Stimulated activated CD4-positive, alpha-beta T cell treated with anti-CD3 and anti-CD28 coated beads, Interleukin-4, amount 100 ng/mL, for 1 hour (primary cell): ENCODE data around the gene CHRM4.
A peak's percentile ranks its signal among the peaks of the same experiment; 100 is the strongest.
"Not testable (repeated sequence)": the region's sequence is repeated elsewhere in the genome, so short reads cannot be mapped to it uniquely, and the experiment has no call there.

Experiments used
- DNase-seq: peaks from one replicate; pipeline ENCODE4 v3.0.0-alpha.2; 2020

CHRM4 gene

GRCh38 chr11:46381819-46382645, 9.5 kb downstream of the CHRM4 start:
- peak; percentile 30 for DNase-seq

- no peak for DNase-seq
Measured at GRCh38 chr11:46381048-46381818, 10.3 kb downstream of the CHRM4 start, which contains the start of gene MDK. TSS of gene MDK (plus strand) at chr11:46381669. CDS start at chr11:46382058, 389 bp downstream.

GRCh38 chr11:46380340-46381047, 11.1 kb downstream of the CHRM4 start:
- DNase-seq: peak; percentile 68

GRCh38 chr11:46379482-46380293, 11.9 kb downstream of the CHRM4 start:
- not testable (repeated sequence) for DNase-seq

GRCh38 chr11:46378811-46379481, 12.6 kb downstream of the CHRM4 start:
- no peak for DNase-seq

GRCh38 chr11:46378296-46378695, 13.3 kb downstream of the CHRM4 start:
- no peak for DNase-seq

- no peak for DNase-seq
Measured at GRCh38 chr11:46377831-46378230, 13.7 kb downstream of the CHRM4 start.

- DNase-seq: no peak
Measured at GRCh38 chr11:46377290-46377689, 14.3 kb downstream of the CHRM4 start.

- no peak for DNase-seq
Measured at GRCh38 chr11:46376258-46377050, 15.1 kb downstream of the CHRM4 start.

GRCh38 chr11:46375392-46376101, 16.0 kb downstream of the CHRM4 start:
- DNase-seq: no peak

- no peak for DNase-seq
Measured at GRCh38 chr11:46374815-46375214, 16.8 kb downstream of the CHRM4 start.

- DNase-seq: no peak
Measured at GRCh38 chr11:46373787-46374740, 17.5 kb downstream of the CHRM4 start.

GRCh38 chr11:46372501-46372900, 19.1 kb downstream of the CHRM4 start:
- not testable (repeated sequence) for DNase-seq

GRCh38 chr11:46372086-46372485, 19.5 kb downstream of the CHRM4 start:
- DNase-seq: no peak

- DNase-seq: not testable (repeated sequence)
Measured at GRCh38 chr11:46371262-46371661, 20.3 kb downstream of the CHRM4 start.

GRCh38 chr11:46370253-46370652, 21.3 kb downstream of the CHRM4 start:
- no peak for DNase-seq

GRCh38 chr11:46369458-46370152, 22.0 kb downstream of the CHRM4 start:
- peak; percentile 63 for DNase-seq

GRCh38 chr11:46367916-46368267, 23.7 kb downstream of the CHRM4 start:
- no peak for DNase-seq
